Osteocyte (in vitro differentiated cells): Measurements from ENCODE around the gene PTGER2. TPM values are rescaled to one million over a fixed set of nuclear protein-coding genes. Genes with fewer than 3 reads are reported as not detected.
A peak's percentile ranks its signal among the peaks of the same experiment; 100 is the strongest.

Source experiments
- DNase-seq: peaks from one replicate; pipeline ENCODE4 v3.0.0; 2021; ENCODE audit warnings: mixed read lengths; ENCODE audit not compliant: unreplicated experiment; ENCODE audit errors: extremely low spot score
- H3K27ac Mint-ChIP-seq: one replicate; pipeline ENCODE4 v1.8.0; 2021; ENCODE audit warnings: mild to moderate bottlenecking, mixed read lengths; ENCODE audit not compliant: unreplicated experiment
- H3K27me3 Mint-ChIP-seq: one replicate; pipeline ENCODE4 v1.8.0; 2021; ENCODE audit warnings: mixed read lengths; ENCODE audit not compliant: unreplicated experiment
- H3K36me3 Mint-ChIP-seq: one replicate; pipeline ENCODE4 v1.8.0; 2021; ENCODE audit warnings: mixed read lengths; ENCODE audit not compliant: unreplicated experiment
- H3K4me1 Mint-ChIP-seq: one replicate; pipeline ENCODE4 v1.8.0; 2021; ENCODE audit warnings: mixed read lengths; ENCODE audit not compliant: unreplicated experiment
- H3K4me3 Mint-ChIP-seq: one replicate; pipeline ENCODE4 v1.8.0; 2021; ENCODE audit warnings: mild to moderate bottlenecking, moderate library complexity, mixed read lengths; ENCODE audit not compliant: unreplicated experiment
- H3K9me3 Mint-ChIP-seq: one replicate; pipeline ENCODE4 v1.8.0; 2021; ENCODE audit warnings: mixed read lengths; ENCODE audit not compliant: unreplicated experiment
- CTCF ChIP-seq: fragments of 200-600 bp; sonication (generic); IDR thresholded peaks from 2 replicates; pipeline ENCODE4 v1.5.0; 2021; ENCODE audit warnings: antibody characterized with exemption, mild to moderate bottlenecking, moderate library complexity
- total RNA-seq: library from RNA; stranded (reverse); gene quantifications from 2 replicates; pipeline ENCODE4 v1.2.1, GENCODE V29; 2021

Gene PTGER2
- total RNA-seq, 1 donor from 2014 or later: 2.1 TPM

GRCh38 chr14:52268279-52269061 is 45.6 kb upstream of the PTGER2 start:
- Mint-ChIP-seq H3K36me3 (no peaks in the 10 kb centered on the region), H3K27ac (peak overlapping the region; percentile 39), H3K9me3 (no peaks in the 10 kb centered on the region), H3K4me3 (peak overlapping the region; percentile 74), H3K4me1 (peaks cover 36% of the 10 kb centered on the region), H3K27me3 (peaks cover 54% of the 10 kb centered on the region)
- TF ChIP-seq CTCF: no peak
- DNase-seq: no peak

- H3K9me3 Mint-ChIP-seq: no peaks in the 10 kb centered on the region
- no peak overlapping the region for H3K27ac Mint-ChIP-seq
- peaks cover 36% of the 10 kb centered on the region for H3K4me1 Mint-ChIP-seq
- no peaks in the 10 kb centered on the region for H3K36me3 Mint-ChIP-seq
- TF ChIP-seq CTCF: no peak
- peak overlapping the region; percentile 74 for H3K4me3 Mint-ChIP-seq
- no peak for DNase-seq
- H3K27me3 Mint-ChIP-seq: peaks cover 55% of the 10 kb centered on the region
These were observed 45.0 kb upstream of the PTGER2 start for GRCh38 chr14:52269100-52269499.

- Mint-ChIP-seq H3K27ac (no peak overlapping the region), H3K36me3 (no peaks in the 10 kb centered on the region), H3K9me3 (no peaks in the 10 kb centered on the region), H3K27me3 (peaks cover 64% of the 10 kb centered on the region), H3K4me1 (peaks cover 36% of the 10 kb centered on the region), H3K4me3 (no peak overlapping the region)
- DNase-seq: no peak
- TF ChIP-seq CTCF: no peak
These were observed 44.1 kb upstream of the PTGER2 start for GRCh38 chr14:52269982-52270381.

- DNase-seq: no peak
- H3K27me3 Mint-ChIP-seq: peaks cover 77% of the 10 kb centered on the region
- H3K36me3 Mint-ChIP-seq: no peaks in the 10 kb centered on the region
- TF ChIP-seq CTCF: no peak
- no peak overlapping the region for H3K27ac Mint-ChIP-seq
- no peak overlapping the region for H3K4me3 Mint-ChIP-seq
- no peaks in the 10 kb centered on the region for H3K9me3 Mint-ChIP-seq
- peaks cover 24% of the 10 kb centered on the region for H3K4me1 Mint-ChIP-seq
These were observed 42.6 kb upstream of the PTGER2 start for GRCh38 chr14:52271538-52271937.

- no peak for DNase-seq
- no peak overlapping the region for H3K27ac Mint-ChIP-seq
- H3K4me1 Mint-ChIP-seq: peaks cover 16% of the 10 kb centered on the region
- no peaks in the 10 kb centered on the region for H3K9me3 Mint-ChIP-seq
- no peak overlapping the region for H3K4me3 Mint-ChIP-seq
- H3K27me3 Mint-ChIP-seq: peaks cover 80% of the 10 kb centered on the region
- H3K36me3 Mint-ChIP-seq: no peaks in the 10 kb centered on the region
- TF ChIP-seq CTCF: peak; percentile 66
These were observed 41.7 kb upstream of the PTGER2 start for GRCh38 chr14:52272375-52272774.
